Stimulated activated CD4-positive, alpha-beta T cell treated with anti-CD3 and anti-CD28 coated beads, Interleukin-1b, Interleukin-23, amount 100 ng/mL, for 24 hours (primary cell): ENCODE results near the gene TBX2.

ENCODE experiments used
- DNase-seq, 4 experiments: peaks; one replicate each; pipeline ENCODE4 v3.0.0-alpha.2; 2020; ENCODE audit warnings: low read depth in 4 of 4, low spot score in 1 of 4

TBX2 gene

DNA sequence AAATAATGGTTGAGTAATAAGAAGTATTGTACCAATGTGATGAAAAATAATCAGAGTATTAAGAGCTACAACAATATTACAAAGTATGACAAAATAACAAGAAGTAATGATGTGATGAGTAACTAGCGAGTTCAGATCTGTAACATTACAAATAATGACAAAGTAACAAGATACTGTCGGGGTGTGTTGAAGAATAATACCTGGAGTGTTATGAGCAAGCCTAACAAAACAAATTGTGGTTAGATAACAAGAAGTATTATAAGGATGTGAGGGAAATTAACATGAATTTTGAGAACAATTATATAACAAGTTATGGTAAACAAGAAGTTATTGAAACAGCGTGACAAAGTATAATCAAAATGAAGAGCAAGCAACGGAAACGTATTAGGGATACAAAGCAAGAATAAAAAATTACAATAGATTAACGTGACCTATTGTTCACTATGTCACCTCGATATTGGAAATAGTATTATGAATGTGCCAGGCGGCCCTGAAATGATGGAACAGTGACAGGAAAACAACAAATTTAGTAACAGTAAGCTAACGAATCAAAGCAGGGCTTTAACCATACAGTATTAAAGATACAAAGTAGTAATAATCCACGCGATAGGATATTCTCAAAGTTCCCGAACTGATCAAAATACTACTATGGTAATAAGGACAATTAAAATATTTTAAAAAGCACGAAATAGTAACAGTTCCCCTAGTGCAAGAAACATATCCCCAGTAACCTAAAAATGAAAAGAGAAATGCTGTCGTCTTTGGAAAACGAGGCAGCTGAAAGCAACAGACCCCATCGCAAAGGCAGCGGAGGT is 54.1 kb downstream of the TBX2 start:
- no peak for DNase-seq

DNA sequence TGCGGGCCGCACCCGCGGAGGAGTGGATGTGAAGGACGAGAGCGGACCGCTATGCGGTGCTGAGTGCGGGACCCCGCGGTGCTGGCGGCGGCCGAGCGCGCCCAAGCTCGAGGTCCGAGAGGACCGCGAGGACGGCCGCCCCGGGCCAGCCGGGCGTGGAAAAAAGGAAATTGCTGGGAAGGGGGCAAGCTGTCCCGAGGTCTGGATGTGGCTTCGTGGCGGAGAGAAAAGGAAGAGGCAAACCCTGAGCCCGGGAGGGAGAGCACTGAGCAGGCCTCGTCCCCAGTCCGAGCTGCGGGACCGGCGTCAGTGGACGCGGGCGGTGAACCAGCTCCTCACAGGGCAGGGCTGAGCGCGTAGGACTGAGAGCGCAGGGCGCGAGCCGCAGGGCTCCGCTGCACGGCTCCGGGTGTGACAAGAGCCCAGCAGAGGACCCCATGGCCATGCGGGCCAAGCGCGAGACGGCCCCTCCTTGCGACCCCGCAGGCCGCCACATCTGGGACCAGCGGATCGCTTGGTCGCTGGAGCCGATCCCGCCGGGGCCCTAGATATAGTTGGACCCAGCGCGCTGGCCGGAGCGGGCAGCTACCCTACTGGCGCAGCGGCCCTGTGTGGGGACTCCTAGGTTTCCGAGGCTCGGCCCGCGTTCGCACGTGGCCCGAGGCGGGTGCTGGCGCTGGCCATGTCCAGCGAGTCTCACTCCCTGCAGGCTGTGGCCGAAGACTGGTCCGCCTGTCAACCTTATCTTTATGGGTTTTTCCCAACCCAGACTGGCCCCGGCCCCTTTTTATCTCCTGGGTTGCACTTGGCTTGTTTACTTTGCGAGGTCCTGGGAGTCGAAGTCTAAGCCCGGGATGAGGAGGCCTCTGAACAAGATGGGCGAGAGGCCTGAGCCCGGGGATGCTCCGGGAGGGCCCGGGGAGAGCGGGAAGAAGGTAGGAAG is 55.0 kb downstream of the TBX2 start:
- no peak for DNase-seq

DNA sequence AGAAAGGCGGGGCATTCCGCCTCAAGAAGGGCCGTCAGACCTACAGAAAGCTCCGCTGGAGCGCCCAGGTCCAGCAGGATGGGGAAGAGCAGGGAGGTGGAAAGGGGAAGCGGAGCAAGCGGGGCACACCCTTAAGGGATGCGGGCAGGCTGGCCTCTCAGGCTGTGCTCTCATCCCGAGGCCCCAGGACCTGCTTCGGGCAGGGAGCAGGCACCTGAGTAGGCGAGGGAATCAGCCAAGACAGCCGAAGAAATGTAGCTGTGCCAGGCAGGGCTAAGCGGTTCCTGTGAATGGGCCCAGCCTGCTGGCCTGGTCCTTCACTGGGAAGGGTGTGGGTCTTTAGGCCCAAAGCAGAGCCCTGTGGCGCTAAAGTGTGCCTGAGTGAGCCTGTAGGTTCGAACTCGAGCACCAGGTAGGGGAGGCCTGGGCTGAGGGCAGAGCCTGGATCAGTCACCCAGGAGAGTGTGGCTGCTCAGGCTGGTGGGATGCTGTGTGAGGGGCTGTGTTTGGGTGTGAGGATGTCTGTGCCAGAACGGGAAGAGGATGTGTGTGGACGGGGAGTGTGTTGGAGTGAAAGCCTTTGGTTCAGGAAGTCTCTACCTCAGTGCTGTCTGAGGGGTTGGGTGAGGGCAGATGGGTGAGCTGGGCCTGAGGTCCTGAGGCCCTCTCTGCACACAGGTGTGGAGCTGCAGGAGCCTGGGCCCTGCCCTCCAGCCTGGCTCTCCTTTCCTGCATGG is 55.8 kb downstream of the TBX2 start:
- DNase-seq = no peak

DNA sequence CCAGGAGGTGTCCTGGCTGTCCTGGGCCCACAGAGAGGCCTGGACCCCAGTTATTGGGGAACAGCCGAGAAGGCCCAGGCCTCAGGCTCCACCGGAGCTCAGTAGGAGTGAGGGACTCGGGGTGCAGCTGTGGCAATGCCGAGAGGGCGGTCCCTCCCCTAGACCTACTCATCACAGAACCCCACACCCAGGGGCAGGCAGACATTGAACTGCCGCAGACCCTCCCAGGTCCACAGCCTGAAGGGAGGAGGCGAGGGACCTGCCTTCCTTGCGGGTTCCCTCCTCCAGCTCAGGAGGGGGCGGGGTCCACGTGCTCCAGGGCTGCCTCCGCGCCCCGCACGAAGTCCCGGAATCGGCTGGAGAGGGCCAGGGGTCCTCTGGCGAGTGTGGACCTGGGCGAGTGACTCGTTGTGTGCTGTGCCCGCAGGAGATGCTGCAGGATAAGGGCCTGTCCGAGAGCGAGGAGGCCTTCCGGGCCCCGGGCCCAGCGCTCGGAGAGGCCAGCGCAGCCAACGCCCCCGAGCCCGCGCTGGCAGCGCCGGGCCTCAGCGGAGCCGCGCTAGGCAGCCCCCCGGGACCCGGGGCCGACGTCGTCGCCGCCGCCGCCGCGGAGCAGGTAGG is 56.5 kb downstream of the TBX2 start:
- no peak for DNase-seq

DNA sequence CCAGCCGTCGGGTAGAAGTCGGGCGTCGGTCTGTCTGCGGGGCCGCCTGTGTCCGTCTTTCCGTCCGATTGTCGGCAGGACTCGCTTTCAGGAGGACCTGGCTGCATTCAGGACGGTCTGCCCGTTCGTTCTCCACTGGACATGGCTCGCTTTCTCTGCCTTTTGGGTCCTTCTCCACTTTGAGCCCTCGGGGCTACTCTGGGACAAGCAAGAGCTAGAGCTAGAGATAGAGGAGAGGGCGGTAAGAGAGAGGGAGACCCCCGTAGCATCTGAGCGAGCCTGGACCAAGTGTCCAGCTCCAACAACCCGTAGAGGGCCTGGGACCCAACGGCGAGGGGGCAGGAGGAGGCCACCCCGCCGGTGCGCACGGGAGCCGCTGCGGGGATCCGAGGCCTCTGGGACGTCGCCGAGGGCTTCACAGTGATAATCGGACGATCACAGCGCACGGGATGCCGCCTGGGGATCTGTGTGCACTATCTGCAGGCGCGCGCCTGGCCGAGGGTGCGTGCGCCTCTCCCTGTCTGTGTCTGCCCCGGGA is 57.1 kb downstream of the TBX2 start:
- no peak for DNase-seq

DNA sequence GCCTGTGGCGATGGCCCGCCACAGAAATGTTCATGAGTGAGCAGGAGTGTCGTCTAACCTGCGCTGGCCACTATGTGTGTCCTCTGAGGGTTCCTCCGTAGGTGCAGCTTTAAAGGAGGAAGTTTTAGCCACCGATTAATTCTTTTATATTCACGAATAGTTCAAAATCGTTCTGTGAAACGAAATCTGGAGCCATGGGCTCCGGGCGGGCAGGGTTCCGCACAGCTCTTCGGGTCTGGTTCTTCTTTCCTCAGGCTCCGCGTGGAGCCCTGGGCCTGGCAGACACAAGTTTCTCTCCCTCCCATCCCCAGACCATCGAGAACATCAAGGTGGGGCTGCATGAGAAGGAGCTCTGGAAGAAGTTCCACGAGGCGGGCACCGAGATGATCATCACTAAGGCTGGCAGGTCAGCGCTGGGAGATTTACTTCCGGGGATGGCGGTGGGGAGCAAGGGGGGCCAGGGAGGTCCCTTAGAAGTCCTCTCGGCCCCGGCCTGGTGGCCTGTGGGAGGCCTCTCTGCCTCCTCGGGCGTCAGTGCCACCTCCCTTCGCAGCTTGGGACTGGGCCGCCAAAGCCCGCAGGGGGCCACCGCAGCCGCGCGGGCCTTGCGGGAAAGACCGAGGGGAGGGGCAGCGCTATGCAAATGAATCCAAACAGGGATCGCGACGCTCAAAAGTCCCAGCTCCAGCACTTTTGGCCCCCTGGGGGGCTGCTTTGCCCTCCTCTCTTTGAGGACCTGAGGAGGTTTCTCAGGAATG is 57.8 kb downstream of the TBX2 start:
- DNase-seq = no peak

DNA sequence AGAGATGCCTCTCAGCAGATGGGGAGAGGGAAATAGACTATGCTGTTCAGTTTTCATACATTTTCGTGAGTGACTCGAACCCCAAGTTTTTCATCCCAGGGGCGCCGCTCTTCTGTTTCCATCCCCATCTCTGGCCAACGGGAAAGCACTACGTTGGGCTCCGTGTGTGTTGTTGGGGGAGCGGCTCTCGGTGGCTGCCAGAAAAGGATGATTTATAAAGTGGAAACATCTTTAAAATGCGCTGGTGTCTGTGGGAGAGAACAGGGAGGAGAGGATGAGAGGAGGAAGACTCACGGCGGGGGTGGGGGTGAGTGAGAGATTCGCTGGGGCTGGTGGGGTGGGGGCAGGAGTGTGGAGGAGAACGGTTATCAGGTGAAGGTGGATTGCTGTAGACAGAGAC is 58.4 kb downstream of the TBX2 start:
- no peak for DNase-seq

DNA sequence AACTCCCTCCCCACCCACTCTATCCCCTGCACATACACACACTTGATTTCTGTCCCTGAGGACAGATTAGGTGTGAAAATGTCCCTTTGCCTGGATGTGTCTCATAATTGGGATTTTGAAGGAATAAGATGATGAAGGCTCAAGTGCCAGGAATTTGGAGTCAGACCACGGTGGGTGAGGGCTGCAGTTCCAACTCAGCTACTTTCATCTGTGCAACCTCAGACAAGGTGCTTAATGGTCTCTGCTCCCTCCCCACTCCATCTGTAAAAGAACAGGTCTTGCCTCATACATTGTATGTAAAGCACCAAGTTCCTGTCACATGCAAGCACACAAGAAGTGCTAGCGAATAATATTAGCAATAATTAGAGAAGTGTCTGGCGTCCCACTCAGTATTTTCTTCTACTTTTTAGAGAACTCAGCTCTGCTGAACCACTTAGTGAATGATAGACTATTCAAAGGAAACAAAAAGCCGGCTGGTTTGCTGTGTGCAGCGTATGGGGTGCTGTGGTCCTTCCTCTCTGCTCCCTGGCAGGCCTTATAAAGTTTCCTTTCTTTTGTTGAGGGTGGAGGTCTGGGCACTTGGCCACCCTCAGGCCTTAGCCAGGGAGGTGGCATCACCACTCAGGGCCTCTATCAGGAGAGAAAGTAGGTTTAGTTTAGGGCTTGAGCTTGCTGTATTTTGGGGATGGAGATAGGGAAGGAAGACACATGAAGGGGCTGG is 58.9 kb downstream of the TBX2 start:
- DNase-seq = no peak
